ENCODE measurements around the gene NTRK3.
"Not testable (repeated sequence)": the region's sequence is repeated elsewhere in the genome, so short reads cannot be mapped to it uniquely, and the experiment has no call there.

The NTRK3 gene

DNA sequence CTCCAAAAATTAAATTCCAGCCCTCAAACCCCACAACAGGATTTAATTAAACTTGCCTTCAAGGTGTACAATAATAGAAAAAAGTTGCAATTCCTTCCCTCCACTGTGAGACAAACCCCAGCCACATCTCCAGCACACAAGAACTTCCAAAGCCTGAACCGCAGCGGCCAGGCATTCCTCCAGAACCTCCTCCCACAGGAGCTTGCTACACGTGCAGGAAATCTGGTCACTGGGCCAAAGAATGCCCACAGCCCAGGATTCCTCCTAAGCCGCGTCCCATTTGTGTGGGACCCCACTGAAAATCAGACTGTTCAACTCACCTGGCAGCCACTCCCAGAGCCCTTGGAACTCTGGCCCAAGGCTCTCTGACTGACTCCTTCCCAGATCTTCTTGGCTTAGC lies 423.2 kb downstream of the NTRK3 start:
- H4K12ac ChIP-seq (ENCODE audit: low read depth, low read length); H2BK120ac ChIP-seq (ENCODE audit: insufficient read depth, low read length, poor library complexity); H3K27me3 ChIP-seq (ENCODE audit: insufficient read depth, low read length); H2AK5ac ChIP-seq (ENCODE audit: low read length); H3K36me3 ChIP-seq (ENCODE audit: control insufficient read depth in 1 of 2, insufficient read depth in 2 of 2, low read length in 2 of 2); H3K23ac ChIP-seq (ENCODE audit: low read length); H4K8ac ChIP-seq (ENCODE audit: low read depth, low read length); H3K4ac ChIP-seq (ENCODE audit: low read depth, low read length); H3K79me1 ChIP-seq (ENCODE audit: low read length); H2AFZ ChIP-seq (ENCODE audit: insufficient read depth, low read length, poor library complexity); H2BK12ac ChIP-seq (ENCODE audit: low read length); H3K4me3 ChIP-seq (ENCODE audit: low read depth, low read length); H2BK5ac ChIP-seq (ENCODE audit: low read depth, low read length, poor library complexity); DNase-seq; H3K18ac ChIP-seq (ENCODE audit: low read length); H3K14ac ChIP-seq (ENCODE audit: low read length); H3K27ac ChIP-seq (ENCODE audit: low read depth, low read length); H3K79me2 ChIP-seq (ENCODE audit: control insufficient read depth, insufficient read depth, low read length, poor library complexity); H3K4me2 ChIP-seq (ENCODE audit: low read length); H3K4me1 ChIP-seq (ENCODE audit: control insufficient read depth in 1 of 2, insufficient read depth in 2 of 2, low read length in 2 of 2); H3K9ac ChIP-seq (ENCODE audit: low read length); H4K91ac ChIP-seq (ENCODE audit: low read depth, low read length); H3K9me3 ChIP-seq (ENCODE audit: insufficient read depth, low read depth, low read length): not testable (repeated sequence)
- no CpG with 5 or more reads among the region's 5 CpGs for WGBS (ENCODE audit: extremely low coverage, insufficient coverage, insufficient read length)

DNA sequence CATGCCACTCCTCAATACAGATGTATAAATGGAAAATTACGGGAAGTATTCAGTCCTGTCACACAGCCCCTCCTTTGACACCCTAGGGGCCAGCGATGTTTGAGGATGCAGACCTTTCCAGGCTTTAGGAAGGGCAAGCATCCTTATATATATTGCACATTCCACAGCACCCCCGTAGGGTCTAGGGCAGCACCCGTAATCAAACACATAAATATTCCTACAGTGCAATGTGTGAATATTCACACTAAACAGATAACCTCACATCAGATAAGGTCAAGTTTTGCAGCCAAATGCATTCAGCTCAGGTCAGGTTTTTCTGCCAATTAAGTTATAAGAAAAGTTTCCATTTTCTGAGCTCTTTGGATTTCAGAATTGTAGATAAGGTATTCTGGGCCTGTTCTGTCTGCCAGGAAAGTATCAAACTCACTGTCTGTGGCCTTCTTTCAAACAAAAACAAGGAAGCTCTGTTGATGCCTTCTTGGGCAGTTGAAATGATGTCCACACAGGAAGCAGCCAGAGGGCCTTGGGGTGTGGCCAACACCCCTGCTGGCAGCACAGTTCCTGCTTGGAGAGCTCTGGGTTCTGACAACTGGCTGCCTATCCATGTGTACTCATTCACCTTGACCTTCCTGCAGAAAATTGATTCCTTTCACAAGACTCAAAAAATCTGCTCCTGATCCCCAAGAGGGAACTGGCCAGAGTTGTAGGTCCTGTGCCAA lies 427.0 kb downstream of the NTRK3 start:
- H4K91ac ChIP-seq (ENCODE audit: low read depth, low read length): no peak overlapping the region
- H3K79me1 ChIP-seq (ENCODE audit: low read length): no peaks in the 10 kb centered on the region
- H3K27ac ChIP-seq (ENCODE audit: low read depth, low read length): no peak overlapping the region
- WGBS (ENCODE audit: extremely low coverage, insufficient coverage, insufficient read length): no CpG with 5 or more reads among the region's 4 CpGs
- no peaks in the 10 kb centered on the region for H3K36me3 ChIP-seq (ENCODE audit: control insufficient read depth in 1 of 2, insufficient read depth in 2 of 2, low read length in 2 of 2)
- H3K14ac ChIP-seq (ENCODE audit: low read length): no peak overlapping the region
- H2AK5ac ChIP-seq (ENCODE audit: low read length): no peak overlapping the region
- no peak overlapping the region for H2AFZ ChIP-seq (ENCODE audit: insufficient read depth, low read length, poor library complexity)
- H2BK120ac ChIP-seq (ENCODE audit: insufficient read depth, low read length, poor library complexity): no peak overlapping the region
- no peak for DNase-seq
- no peak overlapping the region for H2BK5ac ChIP-seq (ENCODE audit: low read depth, low read length, poor library complexity)
- no peak overlapping the region for H3K18ac ChIP-seq (ENCODE audit: low read length)
- H3K79me2 ChIP-seq (ENCODE audit: control insufficient read depth, insufficient read depth, low read length, poor library complexity): no peaks in the 10 kb centered on the region
- H4K12ac ChIP-seq (ENCODE audit: low read depth, low read length): no peak overlapping the region
- no peak overlapping the region for H3K4ac ChIP-seq (ENCODE audit: low read depth, low read length)
- H3K23ac ChIP-seq (ENCODE audit: low read length): no peak overlapping the region
- H3K9ac ChIP-seq (ENCODE audit: low read length): no peak overlapping the region
- no peak overlapping the region for H2BK12ac ChIP-seq (ENCODE audit: low read length)
- no peaks in the 10 kb centered on the region for H3K27me3 ChIP-seq (ENCODE audit: insufficient read depth, low read length)
- no peak overlapping the region for H3K4me3 ChIP-seq (ENCODE audit: low read depth, low read length)
- H3K9me3 ChIP-seq (ENCODE audit: insufficient read depth, low read depth, low read length): no peaks in the 10 kb centered on the region
- H3K4me1 ChIP-seq (ENCODE audit: control insufficient read depth in 1 of 2, insufficient read depth in 2 of 2, low read length in 2 of 2): no peaks in the 10 kb centered on the region
- H4K8ac ChIP-seq (ENCODE audit: low read depth, low read length): no peak overlapping the region
- H3K4me2 ChIP-seq (ENCODE audit: low read length): no peak overlapping the region

- Histone ChIP-seq H4K91ac (ENCODE audit: low read depth, low read length) (no peak overlapping the region), H2BK5ac (ENCODE audit: low read depth, low read length, poor library complexity) (no peak overlapping the region), H3K4ac (ENCODE audit: low read depth, low read length) (no peak overlapping the region), H3K27ac (ENCODE audit: low read depth, low read length) (no peak overlapping the region), H3K4me3 (ENCODE audit: low read depth, low read length) (no peak overlapping the region), H3K4me1 (ENCODE audit: control insufficient read depth in 1 of 2, insufficient read depth in 2 of 2, low read length in 2 of 2) (no peaks in the 10 kb centered on the region), H3K18ac (ENCODE audit: low read length) (no peak overlapping the region), H3K9ac (ENCODE audit: low read length) (no peak overlapping the region), H2AK5ac (ENCODE audit: low read length) (no peak overlapping the region), H4K12ac (ENCODE audit: low read depth, low read length) (no peak overlapping the region), H2BK12ac (ENCODE audit: low read length) (no peak overlapping the region), H3K36me3 (ENCODE audit: control insufficient read depth in 1 of 2, insufficient read depth in 2 of 2, low read length in 2 of 2) (no peaks in the 10 kb centered on the region), H3K9me3 (ENCODE audit: insufficient read depth, low read depth, low read length) (no peaks in the 10 kb centered on the region), H2AFZ (ENCODE audit: insufficient read depth, low read length, poor library complexity) (no peak overlapping the region), H3K4me2 (ENCODE audit: low read length) (no peak overlapping the region), H3K14ac (ENCODE audit: low read length) (no peak overlapping the region), H2BK120ac (ENCODE audit: insufficient read depth, low read length, poor library complexity) (no peak overlapping the region), H3K79me1 (ENCODE audit: low read length) (no peaks in the 10 kb centered on the region), H3K27me3 (ENCODE audit: insufficient read depth, low read length) (no peaks in the 10 kb centered on the region), H4K8ac (ENCODE audit: low read depth, low read length) (no peak overlapping the region), H3K79me2 (ENCODE audit: control insufficient read depth, insufficient read depth, low read length, poor library complexity) (no peaks in the 10 kb centered on the region), H3K23ac (ENCODE audit: low read length) (no peak overlapping the region)
- WGBS (ENCODE audit: extremely low coverage, insufficient coverage, insufficient read length): no CpG with 5 or more reads among the region's 3 CpGs
- no peak for DNase-seq
Observed at GRCh38 chr15:87828608-87829007, 427.9 kb downstream of the NTRK3 start.

GRCh38 chr15:87827131-87827530 lies 429.4 kb downstream of the NTRK3 start:
- H3K4me2 ChIP-seq (ENCODE audit: low read length): no peak overlapping the region
- H2AK5ac ChIP-seq (ENCODE audit: low read length): no peak overlapping the region
- no peaks in the 10 kb centered on the region for H3K79me1 ChIP-seq (ENCODE audit: low read length)
- H3K79me2 ChIP-seq (ENCODE audit: control insufficient read depth, insufficient read depth, low read length, poor library complexity): no peaks in the 10 kb centered on the region
- DNase-seq: peak; percentile 6 to 75
- H2BK5ac ChIP-seq (ENCODE audit: low read depth, low read length, poor library complexity): no peak overlapping the region
- H3K23ac ChIP-seq (ENCODE audit: low read length): no peak overlapping the region
- no peak overlapping the region for H2AFZ ChIP-seq (ENCODE audit: insufficient read depth, low read length, poor library complexity)
- H3K9ac ChIP-seq (ENCODE audit: low read length): no peak overlapping the region
- H3K4me3 ChIP-seq (ENCODE audit: low read depth, low read length): no peak overlapping the region
- no peaks in the 10 kb centered on the region for H3K4me1 ChIP-seq (ENCODE audit: control insufficient read depth in 1 of 2, insufficient read depth in 2 of 2, low read length in 2 of 2)
- no peak overlapping the region for H4K12ac ChIP-seq (ENCODE audit: low read depth, low read length)
- H3K27me3 ChIP-seq (ENCODE audit: insufficient read depth, low read length): no peaks in the 10 kb centered on the region
- H2BK12ac ChIP-seq (ENCODE audit: low read length): no peak overlapping the region
- WGBS (ENCODE audit: extremely low coverage, insufficient coverage, insufficient read length): no CpG with 5 or more reads among the region's 3 CpGs
- H3K18ac ChIP-seq (ENCODE audit: low read length): no peak overlapping the region
- H3K4ac ChIP-seq (ENCODE audit: low read depth, low read length): no peak overlapping the region
- no peak overlapping the region for H4K91ac ChIP-seq (ENCODE audit: low read depth, low read length)
- H3K9me3 ChIP-seq (ENCODE audit: insufficient read depth, low read depth, low read length): no peaks in the 10 kb centered on the region
- no peak overlapping the region for H2BK120ac ChIP-seq (ENCODE audit: insufficient read depth, low read length, poor library complexity)
- H3K36me3 ChIP-seq (ENCODE audit: control insufficient read depth in 1 of 2, insufficient read depth in 2 of 2, low read length in 2 of 2): no peaks in the 10 kb centered on the region
- H4K8ac ChIP-seq (ENCODE audit: low read depth, low read length): no peak overlapping the region
- H3K14ac ChIP-seq (ENCODE audit: low read length): no peak overlapping the region
- H3K27ac ChIP-seq (ENCODE audit: low read depth, low read length): no peak overlapping the region

All from trophoblast cell (in vitro differentiated cells and primary cell).